ENCODE measurements around the gene SMG6.

The SMG6 gene

DNA sequence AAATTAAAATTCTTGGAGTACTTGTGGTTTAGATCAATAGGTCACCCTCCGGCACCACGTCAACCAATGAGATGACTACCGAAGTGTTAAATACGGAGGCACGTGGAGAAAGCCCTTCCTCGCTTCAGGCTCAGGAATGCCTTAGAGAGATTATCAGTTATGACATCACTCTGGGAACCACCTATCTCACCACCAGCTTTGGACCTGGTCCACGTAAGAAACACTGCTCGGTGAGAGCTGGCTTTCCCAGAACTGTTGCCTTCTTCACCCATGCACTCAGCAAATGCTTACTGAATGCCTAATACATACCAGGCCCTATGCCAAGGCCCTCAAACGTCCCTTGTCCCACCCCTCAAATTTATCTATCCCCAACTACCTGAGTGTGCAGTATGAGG, 71.3 kb downstream of the SMG6 start:
- DNase-seq, result no peak

DNA sequence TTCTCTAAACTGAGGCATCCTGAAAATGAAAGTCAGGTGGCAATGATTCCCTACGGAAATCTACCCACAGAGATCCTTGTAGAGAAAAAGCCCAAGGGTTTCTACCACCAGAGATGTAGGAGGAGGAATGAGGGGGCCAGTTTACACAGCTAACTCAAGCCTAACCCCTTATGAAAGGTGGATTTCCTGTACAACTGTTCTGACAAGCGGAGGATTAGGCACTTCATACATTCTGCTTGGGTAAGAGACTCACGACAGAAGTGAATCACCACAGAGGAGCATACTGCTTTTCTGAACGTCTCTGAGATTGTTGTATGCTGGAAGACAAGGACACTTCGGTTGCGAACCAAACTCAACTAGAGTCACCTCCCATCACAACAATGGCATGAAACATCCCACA, 72.7 kb downstream of the SMG6 start:
- no peak for DNase-seq

DNA sequence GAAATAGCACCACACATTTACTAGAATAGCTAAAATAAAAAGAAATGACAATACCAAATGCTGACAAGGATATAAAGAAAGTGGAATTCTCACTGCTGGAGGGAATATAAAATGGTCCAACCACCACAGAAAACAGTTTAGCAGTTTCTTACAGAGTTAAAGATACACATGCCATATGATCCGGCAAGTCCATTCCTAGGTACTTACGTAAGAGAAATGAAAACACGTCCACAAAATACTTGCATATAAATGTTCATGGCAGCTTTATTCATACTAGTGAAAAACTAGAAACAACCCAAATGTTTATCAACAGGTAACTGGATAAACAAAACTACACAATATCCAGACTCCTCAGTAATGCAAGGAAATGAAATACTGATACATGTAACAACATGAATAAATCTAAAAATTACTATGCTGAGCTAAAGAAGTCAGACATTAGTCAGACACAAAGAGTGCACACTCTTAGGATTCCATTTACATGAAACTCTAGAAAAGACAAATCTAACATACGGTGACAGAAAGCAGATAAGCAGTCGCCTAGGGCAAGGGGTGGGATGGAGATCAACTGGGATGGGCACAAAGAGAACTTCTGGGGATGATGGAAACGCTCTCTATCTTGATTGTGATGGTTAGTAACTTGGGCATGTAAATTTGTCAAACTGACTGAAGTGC, 76.4 kb downstream of the SMG6 start:
- DNase-seq, result no peak

DNA sequence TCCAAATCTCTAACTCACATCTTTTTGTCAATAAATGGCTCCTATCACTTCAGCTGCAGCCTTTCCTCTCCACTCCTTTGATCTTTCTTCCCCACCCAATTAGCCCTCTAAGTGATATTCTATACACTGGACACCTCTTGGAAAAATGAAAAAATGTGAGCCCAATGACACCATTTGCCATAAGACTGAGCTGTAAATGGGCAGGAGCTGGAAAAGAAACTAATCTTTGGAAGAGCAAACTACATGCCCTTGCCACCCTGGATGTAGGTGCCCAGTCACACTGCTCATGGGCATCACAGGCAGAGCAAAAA, 80.0 kb downstream of the SMG6 start:
- no peak for DNase-seq

DNA sequence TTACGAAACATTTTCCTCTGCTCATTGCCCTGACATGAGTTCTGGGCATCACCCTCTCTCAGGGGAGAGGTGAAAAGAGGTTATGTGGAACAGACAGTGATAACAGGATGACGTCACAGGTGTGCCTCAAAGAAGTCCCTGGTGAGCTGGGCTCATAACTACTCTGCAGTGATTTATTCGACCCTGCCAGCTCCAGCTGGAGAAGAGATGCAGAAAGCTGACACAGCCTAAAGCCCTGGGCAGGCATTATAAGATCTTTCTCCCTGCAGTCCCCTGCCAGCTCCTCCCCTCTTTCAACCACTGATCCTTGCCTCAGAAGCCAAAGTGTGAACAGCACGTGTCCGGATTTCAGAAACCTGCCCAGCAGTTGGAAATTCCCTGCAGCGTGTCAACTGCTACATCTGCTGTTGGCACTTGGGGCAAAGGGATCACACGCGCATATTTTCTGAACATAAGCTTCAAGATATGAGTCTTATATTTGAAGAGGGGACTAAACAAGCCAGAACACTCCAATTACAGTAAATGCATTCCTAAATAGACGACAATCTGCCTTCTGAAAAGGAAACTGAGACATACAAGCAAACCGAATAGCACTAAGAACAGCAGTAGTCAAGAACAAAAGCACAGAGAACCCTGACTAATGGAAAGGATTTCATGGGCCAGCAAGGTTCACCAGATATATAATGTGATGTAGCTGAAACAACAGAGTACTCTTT, 80.5 kb downstream of the SMG6 start:
- no peak for DNase-seq

DNA sequence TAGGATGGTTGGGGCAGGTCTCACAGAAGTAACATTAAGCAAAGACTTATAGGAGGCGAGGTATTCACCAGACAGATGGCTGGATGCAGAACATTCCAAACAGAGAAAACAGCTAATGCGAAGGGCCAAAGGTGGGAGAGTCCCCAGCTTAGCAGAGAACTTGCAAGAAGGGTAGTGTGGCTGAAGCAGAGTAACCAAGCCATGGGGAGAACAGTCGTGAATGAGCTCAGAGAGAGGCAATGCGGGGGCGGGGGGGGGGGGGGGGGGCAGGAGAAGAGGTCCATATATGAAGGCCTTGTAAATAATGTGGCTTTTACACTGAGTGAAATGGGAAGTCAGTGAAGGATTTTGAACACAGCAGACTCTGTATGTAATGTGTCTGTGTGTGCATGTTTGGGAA, 81.3 kb downstream of the SMG6 start:
- peak in 2 of 4 experiments; percentile 5 for DNase-seq

DNA sequence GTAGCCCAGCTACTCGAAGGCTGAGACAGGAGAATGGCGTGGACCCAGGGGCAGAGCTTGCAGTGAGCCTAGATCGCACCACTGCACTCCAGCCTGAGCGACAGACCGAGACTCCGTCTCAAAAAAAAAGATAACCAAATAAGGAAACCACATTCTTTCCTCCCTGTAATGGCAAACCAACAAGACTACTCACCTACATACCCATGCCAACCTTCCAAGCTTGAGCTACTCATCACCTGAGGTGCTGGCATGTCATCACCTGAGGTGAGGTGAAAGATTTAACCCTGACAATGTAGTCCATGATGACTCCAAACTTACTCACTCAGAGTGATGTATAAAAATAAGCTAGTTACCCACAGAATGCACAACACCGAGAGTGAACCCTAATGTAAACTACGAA, 85.2 kb downstream of the SMG6 start:
- DNase-seq, result no peak

DNA sequence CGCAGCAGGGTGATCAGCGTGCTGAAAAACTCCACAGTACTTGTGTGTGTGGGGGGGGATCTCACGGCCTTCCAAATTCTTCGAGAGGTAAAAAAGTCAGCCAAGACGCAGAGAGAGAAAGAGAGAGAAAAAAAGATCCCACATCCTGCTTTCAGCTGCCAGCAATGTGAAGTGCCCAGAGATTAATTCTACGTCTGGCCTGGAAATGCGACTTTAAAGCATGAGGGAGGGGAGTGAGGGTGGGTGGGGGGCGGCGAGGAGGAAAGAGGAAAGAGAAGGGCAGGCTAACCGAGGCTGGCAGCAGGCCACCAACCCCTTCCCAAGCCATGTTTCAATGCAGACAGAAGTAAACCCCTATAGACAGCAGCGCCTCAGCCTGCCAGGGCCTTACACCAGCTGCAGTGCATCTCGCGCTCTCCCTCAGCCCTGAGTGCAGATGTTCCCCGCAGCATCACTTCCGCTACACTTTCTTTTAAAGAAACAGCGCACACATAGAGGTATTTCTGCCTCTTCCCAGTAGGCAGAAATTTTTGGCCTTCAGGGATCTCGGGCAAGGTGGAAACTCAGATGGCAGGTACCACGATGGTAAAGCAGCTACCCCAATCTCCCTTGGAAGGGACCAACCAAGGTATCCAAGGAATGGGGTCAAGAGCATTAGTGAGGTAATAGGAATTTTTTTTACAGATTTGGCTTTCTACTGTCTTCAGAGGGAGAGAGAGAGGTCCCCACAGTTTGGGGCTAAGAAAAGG, 87.8 kb downstream of the SMG6 start:
- DNase-seq, result peak; percentile 61 to 81 (median 78)

DNA sequence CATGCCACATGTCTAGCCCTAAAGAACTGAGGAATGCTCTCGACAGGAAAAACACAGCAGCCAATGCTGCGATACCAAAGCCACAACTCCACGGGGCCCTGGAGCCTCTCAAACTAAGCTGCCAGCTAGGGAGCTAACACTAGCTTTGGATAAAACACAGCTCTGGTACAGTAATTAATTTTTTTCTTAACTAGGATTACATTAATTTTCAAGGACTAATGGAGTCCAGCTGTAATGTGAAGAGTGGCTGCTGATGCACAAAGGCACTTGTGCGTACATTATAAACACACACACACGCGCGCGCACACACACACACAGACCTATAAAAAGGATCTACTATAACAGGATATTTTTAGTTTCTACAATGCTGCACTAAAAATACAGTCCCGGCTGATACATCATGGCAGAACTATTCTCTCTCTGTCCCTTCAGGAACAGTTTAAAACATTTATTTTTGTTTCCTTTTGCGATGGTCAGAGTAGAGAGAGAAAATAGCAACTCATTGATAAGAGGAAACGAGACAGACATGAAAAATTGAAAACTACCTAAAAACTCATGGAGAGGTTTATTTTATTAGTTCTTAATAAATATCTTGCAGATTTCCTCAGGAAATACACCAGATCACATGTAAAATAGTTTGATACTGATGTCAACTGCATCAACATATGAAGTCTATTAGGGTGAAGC, 88.5 kb downstream of the SMG6 start:
- DNase-seq, result peak; percentile 31 to 46 (median 36)

DNA sequence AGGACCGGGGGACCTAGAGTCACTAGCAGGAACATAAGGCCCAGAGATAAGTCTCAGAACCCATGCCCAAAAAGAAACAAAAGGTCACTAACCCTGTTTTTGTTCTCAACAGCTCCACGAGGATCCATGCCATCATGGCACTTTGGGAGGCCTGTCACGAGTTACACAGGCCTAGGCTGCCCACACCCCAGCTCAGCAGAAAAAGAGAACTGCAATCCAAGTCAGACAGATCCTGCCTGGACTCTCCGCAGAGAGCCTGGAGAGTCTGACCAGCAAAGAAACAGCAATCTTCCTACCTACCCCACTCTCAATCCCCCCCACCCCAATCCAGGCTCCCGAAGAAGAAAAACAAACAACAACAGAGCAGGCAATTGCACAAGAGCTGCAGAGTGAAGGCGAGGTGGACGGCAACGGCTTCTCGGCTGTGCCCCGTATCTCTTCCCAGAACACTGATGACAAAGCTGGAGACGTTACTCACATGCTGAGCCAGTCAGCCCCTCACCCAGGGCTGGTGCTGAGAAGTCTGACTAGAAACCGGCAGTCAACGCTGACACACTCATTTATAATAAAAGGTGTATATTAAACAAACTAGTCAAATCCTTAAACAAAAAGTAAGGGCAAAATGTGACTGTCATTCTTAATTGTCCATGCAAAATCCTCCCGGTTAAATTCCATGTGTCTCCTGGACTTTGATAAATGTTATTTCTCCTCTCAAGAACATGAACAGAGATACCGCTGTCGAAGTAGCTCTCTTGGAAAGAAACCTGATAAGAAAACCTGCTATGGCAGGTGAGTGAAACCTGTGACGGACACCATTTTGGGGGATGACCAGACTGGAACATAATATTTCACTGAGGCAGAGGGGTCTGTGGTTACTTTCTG, 89.3 kb downstream of the SMG6 start:
- DNase-seq, result peak; percentile 85 to 90 (median 90)

DNA sequence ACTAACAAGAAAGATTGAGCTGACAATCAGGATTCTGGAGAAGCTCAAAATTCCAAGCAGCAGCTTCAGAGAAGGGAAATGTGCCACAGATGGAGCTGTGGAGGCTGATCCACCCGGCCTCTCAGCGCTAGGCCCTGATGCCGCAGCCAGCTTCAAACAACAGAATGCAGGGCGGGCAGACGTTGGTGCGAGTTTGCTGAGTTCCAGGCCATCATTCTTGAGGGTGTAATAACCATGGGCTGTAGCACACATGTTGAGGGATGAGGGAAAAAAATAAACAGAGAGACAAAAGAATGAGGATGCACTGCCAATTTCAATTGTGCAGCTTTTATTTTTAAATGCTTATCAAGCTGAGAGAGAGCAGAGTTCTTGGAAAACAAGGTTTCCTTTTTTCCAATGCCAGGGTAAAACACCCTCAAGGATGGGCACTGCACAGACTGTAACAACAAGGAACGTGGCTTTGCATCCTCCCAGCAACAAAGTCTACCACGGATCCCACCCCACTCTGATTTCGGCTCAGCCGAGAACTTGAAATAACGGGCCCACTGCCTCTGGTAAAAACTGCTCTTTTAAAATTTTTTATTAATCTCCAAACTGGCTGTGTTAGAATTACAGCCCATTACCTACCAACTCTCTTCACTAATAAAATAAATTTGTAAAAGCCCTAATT, 90.2 kb downstream of the SMG6 start:
- DNase-seq, result no peak

DNA sequence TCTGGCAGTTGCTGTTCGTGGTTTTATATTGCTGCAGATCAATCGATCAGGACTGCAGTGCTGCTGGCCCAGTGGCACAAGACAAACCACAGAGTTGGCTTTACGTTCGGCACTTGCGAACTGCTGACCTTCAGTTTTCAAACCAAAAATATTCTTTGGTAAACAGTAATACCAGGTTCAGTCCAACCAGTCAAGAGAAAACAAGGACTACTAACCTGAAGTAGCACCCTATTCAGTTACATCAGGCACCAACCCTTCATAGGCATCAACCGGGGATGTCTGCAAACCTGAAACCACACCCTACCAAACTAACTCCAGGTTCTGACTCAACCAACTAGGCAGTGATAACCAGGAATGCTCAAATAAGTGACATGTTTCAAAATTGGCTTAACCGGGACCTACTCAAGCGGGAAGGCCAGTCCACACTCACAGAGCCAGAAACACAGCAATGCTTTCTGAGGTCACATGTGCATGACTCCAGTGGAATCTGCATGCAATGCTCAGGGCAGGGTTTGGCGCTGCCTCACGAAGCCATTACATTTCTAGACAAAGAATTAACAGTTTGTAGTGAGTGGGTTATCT, 91.1 kb downstream of the SMG6 start:
- DNase-seq, result no peak

DNA sequence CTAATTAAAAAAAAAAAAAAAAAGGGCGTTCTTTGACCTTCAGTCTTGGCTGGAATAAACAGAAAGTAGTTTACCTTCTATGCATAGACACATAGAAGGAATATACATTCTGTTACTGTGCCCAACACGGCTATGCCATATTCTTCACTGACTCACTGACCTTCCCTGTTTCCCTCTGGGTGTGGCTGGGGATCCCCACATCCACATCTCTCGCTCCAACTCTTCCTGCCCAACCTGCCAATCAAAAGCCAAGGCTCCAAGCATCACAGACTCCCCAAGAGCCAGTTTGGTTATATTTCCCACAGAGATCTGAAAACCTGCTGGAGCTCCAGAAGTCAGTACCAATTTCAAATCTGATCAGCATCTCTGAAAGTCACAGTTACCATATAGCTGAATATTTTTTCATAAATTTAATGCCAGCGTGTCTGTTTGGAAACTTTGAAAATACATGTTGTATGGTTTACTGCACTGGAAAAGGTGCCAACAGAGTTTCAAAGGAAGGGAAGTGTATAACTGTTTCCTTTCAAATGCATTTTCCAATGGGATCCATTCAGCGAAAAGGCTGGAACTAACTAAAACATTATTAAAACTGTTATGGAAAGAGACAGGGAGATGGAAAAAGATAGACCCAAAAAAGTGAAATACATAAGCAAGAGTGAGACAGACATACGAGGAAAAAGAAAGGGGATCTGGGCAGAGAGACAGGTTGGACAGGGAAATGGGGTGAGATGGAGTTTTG, 91.8 kb downstream of the SMG6 start:
- no peak for DNase-seq

DNA sequence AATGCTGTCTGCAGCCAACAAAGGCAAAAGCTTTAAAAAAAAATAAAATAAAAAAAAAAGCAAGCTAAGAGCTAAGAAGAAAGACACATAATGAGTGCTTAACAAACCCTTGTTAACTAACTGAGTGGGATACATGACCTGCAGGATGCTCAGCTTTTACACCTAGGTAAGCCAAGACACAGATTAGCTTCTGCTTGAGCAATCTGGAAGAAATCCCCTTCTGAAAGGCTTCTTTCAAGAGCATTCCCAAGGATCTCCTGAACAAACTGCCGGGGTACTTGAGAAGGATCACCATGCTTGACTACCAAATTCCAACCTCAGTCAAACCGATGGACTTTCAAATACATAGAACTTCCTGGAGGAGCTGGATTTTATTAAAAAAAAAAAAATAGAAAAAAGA, 92.9 kb downstream of the SMG6 start:
- no peak for DNase-seq

DNA sequence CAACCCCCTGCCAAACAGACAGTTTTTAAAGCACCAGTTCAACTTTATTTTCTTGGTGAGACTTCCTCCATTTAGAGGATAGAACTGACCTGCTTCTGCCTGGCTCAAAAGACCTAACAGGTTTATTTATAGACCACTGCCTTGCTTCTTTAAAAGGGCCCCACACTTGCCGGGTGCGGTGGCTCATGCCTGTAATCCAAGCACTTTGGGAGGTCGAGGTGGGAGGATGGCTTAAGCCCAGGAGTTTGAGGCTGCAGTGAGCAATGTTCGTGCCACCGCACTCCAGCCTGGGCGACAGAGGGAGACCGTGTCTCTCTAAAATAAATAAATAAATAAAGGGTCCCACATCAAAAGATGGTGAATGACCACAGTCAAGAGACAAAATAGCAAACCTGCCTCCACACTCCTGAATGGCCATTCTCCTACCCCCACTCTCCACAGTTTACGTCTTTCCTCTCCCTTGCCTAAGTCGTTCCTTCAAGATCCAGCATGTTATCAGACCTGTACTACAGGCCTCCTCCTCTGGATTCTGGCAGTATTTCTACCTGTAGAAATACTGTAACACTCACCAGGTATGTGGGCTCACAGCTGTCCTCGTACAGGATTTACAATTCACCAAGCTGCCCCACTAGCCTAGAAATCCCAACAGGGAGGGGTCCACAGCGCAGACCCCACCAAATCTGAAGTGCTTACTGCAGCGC, 95.6 kb downstream of the SMG6 start:
- DNase-seq, result no peak

DNA sequence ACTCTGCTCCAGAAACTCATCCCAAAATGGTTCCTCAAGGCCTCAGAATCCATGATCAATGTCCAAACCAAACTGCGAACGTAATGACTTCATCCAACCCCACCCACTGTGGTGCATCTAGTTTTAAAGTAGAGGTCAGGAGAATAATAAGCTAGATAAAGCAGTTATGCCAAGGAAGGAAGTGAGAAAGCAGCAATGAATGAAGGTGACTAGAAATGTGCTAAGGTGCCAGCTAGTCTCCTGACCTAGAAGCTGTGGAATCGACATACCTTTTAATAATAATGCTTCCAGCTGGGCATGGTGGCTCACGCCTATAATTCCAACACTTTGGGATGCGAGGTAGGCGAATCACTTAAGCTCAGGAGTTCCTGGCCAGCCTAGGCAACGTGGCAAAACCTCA, 99.2 kb downstream of the SMG6 start:
- no peak for DNase-seq

DNA sequence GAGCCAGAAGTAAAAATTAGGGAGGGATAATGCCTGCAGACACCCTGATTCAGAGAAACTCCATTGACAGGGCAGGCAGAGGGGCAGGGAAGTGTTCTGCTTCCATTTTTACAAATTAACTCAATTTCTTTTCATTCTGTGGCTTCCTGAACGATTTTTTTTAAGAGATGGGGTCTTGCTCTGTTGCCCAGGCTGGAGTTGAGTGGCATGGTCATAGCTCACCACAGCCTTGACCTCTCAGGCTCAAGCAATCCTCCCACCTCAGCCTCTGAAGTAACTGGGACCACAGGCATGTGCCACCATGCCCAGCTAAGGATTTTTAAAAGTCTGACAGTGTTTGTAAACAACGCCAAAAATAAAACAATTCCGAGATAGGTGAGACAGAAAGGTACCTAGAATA, 99.8 kb downstream of the SMG6 start:
- DNase-seq, result no peak

DNA sequence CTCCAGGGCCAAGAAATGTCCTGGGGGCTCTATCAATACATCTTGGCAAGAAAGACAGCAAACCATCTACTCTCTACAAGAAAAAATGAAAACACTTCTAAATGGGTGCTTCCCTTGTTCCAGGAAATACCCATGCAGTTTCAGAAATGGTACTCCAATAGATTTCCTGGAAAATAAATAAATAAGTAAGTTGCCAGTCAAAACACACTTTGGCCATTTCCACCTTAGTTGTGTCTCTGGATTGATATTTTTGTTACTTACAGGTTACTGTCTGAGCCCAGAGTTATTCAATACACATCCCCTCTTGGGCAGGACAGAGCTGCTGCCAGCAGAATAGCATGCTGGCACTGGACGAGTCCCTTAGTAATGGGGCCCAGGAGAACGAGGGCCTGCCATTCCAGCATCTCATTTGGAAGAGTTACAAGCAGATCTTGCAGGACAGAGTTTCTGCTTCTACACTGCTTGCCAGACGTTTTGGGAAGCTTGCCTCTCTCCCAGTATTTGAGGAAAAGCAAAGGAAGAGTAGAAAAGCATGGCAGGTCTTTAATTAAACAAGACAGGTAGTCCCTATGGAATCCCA, 100.5 kb downstream of the SMG6 start:
- no peak for DNase-seq

DNA sequence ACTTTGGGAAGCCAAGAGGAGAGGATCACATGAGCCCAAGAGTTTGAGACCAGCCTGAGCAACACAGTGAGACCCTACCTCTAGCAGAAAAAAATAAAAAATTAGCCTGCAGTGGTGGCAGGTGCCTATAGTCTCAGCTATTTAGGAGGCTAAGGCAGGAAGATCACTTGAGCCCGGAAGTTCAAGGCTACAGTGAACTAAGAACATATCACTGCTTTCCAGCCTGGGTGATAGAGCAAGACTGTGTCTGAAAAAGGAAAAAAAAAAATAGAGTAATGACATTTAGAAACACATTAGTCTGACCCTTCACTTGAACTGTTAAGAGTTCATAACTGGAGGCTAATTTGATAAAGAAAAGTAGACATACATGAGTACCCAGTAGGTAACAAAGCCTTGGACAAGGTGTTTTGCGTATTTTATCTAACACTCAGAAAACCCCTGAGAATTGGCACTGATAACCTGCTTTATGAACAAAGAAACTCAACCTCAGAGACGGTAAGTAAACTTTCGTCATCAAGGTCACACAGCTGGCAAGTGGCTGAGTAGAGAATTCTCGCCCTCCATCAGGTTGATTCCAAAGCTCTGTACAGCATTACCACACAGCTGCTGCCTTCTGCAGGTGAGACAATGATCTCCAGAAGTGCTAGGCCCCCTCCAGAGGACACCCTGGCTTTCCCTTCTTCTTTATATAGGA, 101.1 kb downstream of the SMG6 start:
- no peak for DNase-seq

All from suppressor macrophage (primary cell).